Mesodermal cell (in vitro differentiated cells): Measurements from ENCODE around the gene CEBPG.

Source experiments
- H3K27ac ChIP-seq: 2 replicates; pipeline ENCODE4 v1.7.0; 2013; ENCODE audit warnings: mild to moderate bottlenecking, low read depth, low read length, moderate library complexity; ENCODE audit not compliant: severe bottlenecking
- H3K36me3 ChIP-seq: 2 replicates; pipeline ENCODE4 v1.7.1; 2013; ENCODE audit warnings: mild to moderate bottlenecking, low read length, moderate library complexity; ENCODE audit not compliant: control insufficient read depth, insufficient read depth
- H3K4me1 ChIP-seq: one replicate; pipeline ENCODE4 v1.7.1; 2013; ENCODE audit warnings: mild to moderate bottlenecking, low read length; ENCODE audit not compliant: insufficient read depth, control insufficient read depth, poor library complexity, severe bottlenecking
- H3K4me3 ChIP-seq: 2 replicates; pipeline ENCODE4 v1.7.0; 2013; ENCODE audit warnings: low read length, control low read depth, mild to moderate bottlenecking; ENCODE audit not compliant: insufficient read depth, poor library complexity, severe bottlenecking; ENCODE audit errors: extremely low read depth
- H3K9me3 ChIP-seq: 2 replicates; pipeline ENCODE4 v1.7.1; 2013; ENCODE audit warnings: mild to moderate bottlenecking, low read length, moderate library complexity; ENCODE audit not compliant: control insufficient read depth
- WGBS, 2 experiments: methylation state at CpG; one replicate each; pipeline ENCODE4 v1.1.5; 2013; ENCODE audit warnings: missing lambda C conversion rate in 2 of 2; ENCODE audit not compliant: insufficient coverage in 2 of 2; 5-methylcytosine and 5-hydroxymethylcytosine counted together

CEBPG gene

GRCh38 chr19:33396701-33397535 is 23.4 kb downstream of the CEBPG start:
- Histone ChIP-seq H3K27ac (no peak overlapping the region), H3K4me3 (no peak overlapping the region), H3K9me3 (no peaks in the 10 kb centered on the region), H3K36me3 (no peaks in the 10 kb centered on the region), H3K4me1 (no peaks in the 10 kb centered on the region)
- 72 to 74% methylated on average over 23 to 25 of the region's 30 CpGs for WGBS, 2 experiments

GRCh38 chr19:33397536-33398360 is 24.2 kb downstream of the CEBPG start:
- WGBS, 2 experiments: 75 to 78% methylated on average over 8 to 9 of the region's 15 CpGs
- Histone ChIP-seq H3K36me3 (no peaks in the 10 kb centered on the region), H3K4me3 (no peak overlapping the region), H3K9me3 (no peaks in the 10 kb centered on the region), H3K27ac (no peak overlapping the region), H3K4me1 (no peaks in the 10 kb centered on the region)

DNA sequence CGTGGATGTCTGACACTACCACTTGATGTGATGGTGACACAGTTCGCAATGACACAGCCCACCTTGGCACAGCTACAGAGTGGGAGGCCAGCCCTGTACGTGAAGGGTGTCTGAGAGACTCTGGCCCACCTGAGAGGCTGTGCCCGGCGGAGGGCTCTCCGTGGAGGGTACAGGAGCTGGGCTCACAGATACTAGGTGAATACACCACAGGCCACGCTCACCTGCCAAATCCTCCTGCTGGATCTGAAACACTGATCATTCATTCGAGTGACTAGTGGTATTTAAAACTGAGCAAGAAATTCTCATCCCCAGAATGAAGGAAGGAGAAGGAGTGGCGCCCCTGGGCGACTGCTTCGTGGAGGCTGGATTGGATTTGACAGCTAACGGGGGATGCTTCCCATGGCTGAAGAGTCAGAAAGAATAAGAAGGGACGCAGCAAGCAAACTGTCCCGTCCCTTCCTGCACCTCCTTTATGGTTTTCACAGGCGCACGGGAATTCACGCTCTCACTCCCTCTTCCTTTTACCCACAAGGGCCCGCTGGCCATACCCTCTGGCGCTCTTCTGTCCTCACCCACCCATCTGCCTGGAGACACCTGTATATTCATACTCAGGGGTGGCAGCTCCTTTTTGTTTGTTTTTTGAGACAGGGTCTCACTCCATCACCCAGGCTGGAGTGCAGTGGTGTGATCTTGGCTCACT is 25.0 kb downstream of the CEBPG start:
- Histone ChIP-seq H3K9me3 (no peaks in the 10 kb centered on the region), H3K36me3 (no peaks in the 10 kb centered on the region), H3K4me3 (no peak overlapping the region), H3K4me1 (no peaks in the 10 kb centered on the region), H3K27ac (no peak overlapping the region)
- WGBS, 2 experiments: 88 to 91% methylated on average over 18 to 19 of the region's 19 CpGs

- Histone ChIP-seq H3K4me3 (no peak overlapping the region), H3K27ac (no peak overlapping the region), H3K4me1 (no peaks in the 10 kb centered on the region), H3K9me3 (no peaks in the 10 kb centered on the region), H3K36me3 (no peaks in the 10 kb centered on the region)
- WGBS, 2 experiments: 94 to 97% methylated on average over 26 to 28 of the region's 28 CpGs
Observed at GRCh38 chr19:33399081-33399744, 25.7 kb downstream of the CEBPG start.

GRCh38 chr19:33399745-33400681 is 26.5 kb downstream of the CEBPG start:
- no peaks in the 10 kb centered on the region for H3K4me1 ChIP-seq
- 90 to 93% methylated on average over 19 to 21 of the region's 22 CpGs for WGBS, 2 experiments

DNA sequence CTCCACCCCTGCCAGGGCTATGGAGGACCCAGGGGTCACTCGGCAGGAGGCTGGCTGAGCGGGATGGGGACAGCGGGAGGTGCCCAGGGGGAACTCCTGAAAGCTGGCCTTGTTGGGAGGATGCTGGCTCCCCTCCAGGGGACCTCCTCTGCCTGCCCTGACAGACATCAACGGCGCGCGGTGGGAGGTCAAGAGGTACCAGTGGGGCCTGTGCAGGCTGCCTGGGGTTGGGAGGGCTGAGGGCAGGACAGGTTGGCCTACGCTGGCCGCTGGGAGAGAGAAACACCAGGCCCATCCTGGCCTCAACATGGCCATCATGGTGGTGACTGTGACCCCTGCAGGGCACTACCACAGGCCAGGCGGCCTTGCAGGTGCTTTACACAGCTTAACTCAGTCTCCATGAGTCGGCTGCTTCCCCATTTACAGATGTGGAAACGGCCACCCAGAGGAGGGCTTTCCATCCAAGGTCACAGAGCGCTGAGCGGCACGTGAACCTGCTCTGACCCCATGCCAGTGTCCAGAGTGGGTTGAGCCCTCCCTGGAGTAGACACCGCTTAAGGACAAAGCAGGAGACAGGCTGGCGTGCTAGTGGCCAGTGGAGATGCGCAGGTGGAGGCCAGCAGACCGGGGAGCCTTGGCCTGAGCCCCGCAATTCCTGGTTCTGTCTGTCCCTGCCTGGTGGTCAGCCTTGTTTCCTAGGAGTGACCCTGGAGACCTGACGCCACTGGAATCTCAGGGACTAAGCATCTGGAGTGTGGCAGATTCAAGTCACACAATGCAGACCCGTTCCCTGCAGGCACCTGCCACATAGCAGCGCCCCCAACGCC is 27.6 kb downstream of the CEBPG start:
- no peaks in the 10 kb centered on the region for H3K9me3 ChIP-seq
- H3K27ac ChIP-seq: no peak overlapping the region
- 90 to 94% methylated on average over 20 to 21 of the region's 24 CpGs for WGBS, 2 experiments
- H3K36me3 ChIP-seq: no peaks in the 10 kb centered on the region
- H3K4me1 ChIP-seq: no peaks in the 10 kb centered on the region
- no peak overlapping the region for H3K4me3 ChIP-seq

More at GRCh38 chr19:33399745-33400681, 26.5 kb downstream of the CEBPG start:
- Histone ChIP-seq H3K9me3 (no peaks in the 10 kb centered on the region), H3K4me3 (no peak overlapping the region), H3K27ac (no peak overlapping the region), H3K36me3 (no peaks in the 10 kb centered on the region)

GRCh38 chr19:33401683-33402420 is 28.3 kb downstream of the CEBPG start:
- no peaks in the 10 kb centered on the region for H3K36me3 ChIP-seq
- H3K4me1 ChIP-seq: no peaks in the 10 kb centered on the region
- H3K27ac ChIP-seq: no peak overlapping the region
- H3K9me3 ChIP-seq: no peaks in the 10 kb centered on the region
- H3K4me3 ChIP-seq: no peak overlapping the region
- 95 to 96% methylated on average over 29 to 30 of the region's 30 CpGs for WGBS, 2 experiments

GRCh38 chr19:33402421-33403220 is 29.1 kb downstream of the CEBPG start:
- WGBS, 2 experiments: 89 to 95% methylated on average over 13 to 18 of the region's 18 CpGs
- no peaks in the 10 kb centered on the region for H3K9me3 ChIP-seq
- no peaks in the 10 kb centered on the region for H3K36me3 ChIP-seq
- H3K4me1 ChIP-seq: no peaks in the 10 kb centered on the region
- no peak overlapping the region for H3K27ac ChIP-seq
- no peak overlapping the region for H3K4me3 ChIP-seq
